ENCODE results near the gene PROM2.

The PROM2 gene

DNA sequence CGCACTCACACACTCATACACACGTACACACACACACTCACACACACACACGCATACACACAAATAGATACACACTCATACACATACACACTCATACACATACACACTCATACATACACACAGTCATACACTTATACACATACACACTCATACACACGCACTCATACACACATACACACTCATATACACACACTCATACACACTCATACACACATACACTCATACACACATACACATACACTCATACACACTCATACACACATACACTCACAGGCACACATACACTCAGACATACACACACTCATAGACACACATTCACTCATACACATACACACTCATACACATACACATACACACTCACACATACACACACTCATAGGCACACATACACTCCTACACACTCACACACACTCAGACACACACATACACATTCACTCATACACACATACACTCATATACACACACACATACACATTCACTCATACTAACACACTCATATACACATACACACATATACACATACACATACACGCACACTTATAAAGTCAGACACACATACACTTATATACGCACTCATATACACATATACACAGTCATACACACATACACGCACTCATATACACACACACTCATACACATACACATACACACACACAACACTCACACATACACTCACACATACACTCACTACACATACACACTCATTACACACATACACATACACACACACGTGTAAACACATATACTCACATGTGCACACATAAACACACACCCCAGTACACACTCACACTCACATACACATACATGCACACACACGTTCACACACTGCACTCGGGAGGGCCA is 51.6 kb downstream of the PROM2 start:
- DNase-seq = no peak

DNA sequence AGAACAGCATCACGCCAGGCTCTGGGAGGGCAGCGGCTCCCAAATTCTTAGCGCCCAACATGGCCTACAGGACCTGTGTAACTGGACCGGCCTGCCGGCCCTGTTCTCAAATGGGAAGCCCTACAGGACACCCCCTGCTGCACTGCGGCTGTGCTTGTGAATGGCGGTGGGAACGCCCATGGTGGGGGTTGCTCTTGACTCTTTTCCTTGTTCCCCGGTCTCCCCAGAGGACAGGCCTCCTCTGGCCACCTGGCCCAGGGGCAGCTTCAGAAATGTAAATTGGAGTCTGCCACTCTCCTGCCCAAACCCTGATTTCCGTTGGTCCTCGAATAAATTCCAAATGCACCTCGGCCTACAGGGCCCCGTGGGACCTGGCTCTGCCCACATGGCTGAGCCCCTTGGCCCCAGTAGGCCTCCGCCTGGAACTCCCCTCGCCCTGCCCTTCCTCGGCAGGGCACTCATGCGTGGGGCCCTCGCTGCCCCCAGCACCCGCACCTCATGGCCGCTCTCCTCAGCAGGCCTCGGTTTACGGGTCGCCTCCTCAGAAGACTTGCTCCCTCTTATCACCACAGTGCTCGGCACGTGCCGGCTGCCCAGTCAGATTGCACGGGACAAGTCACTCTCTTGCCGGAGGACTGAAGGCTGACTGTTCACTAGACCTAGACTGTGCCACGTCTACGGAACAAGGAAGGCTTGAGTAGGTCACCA is 52.3 kb downstream of the PROM2 start:
- DNase-seq = no peak

DNA sequence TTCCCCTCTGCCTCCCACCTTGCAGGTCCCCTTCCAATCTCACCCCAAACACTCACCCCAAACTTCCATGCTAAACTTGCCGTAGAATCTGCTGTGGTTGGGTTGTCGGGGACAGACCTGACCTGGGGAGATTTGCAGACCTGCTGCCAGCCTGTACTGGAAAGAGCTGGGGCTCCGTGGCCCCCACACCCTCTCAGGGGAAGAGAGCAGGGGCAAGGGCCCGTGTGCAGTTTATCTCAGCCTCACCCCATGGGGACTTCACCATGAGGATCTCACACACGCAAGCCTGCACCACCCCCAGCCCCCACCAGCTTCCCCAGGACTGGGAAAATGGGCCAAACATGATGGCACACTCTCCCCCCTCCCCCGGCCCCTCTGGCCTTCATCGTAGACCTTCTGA is 53.6 kb downstream of the PROM2 start:
- no peak for DNase-seq

DNA sequence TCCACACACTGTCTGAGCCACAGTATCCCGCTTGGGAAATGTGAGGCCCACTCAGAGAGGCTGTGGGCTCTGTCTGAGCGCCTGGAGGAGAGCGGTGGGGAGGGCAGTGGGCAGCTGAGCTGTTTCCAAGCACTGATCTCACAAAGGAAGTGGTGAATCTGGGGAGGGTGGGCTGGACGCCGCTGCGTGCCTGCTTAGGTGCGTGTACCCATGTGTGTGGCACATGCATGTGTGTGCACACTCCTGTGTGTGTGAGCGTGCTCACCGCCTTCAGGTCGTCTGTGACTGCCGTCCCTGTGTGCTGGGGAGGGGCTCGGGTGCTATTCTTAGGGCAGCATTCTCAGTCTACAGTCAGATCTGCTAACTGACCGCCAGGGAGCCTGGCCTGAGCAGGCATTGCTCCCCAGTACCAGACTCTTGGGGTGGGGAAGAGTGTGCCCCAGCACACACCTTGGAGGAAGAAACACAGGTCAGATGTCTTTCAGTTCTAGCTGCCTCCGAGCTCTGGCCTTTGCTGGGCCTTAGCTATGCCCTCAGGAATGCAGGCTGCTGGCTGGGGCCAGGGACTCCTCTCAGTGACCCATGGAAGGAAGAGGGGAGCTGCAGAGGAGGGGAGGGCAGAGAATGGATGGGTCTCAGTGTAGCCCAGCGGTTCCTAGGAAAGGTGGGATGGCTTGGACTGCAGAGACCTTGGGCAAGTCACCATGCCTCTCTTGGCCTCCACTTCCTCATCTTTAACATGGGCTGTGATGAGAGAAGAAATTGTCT is 54.3 kb downstream of the PROM2 start:
- no peak for DNase-seq

DNA sequence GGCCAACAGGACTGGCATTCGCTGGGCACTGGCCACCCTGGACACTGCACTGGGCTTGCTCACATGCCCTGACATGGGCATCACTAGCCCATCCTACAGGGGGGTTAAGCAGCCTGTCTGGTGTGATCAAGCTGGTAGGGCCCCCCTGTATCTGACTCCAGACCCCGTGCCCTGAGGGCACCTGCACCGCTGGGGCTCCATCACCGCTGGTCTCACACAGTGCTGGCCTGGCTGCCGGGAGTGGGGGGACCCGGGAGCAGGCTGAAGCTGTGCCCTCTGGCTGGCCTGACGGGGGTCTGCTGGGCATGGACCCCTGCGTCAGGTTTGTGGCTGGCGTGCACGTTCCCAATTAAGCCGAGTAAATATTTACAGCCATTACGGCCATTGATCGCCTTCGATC is 55.2 kb downstream of the PROM2 start:
- DNase-seq = no peak

DNA sequence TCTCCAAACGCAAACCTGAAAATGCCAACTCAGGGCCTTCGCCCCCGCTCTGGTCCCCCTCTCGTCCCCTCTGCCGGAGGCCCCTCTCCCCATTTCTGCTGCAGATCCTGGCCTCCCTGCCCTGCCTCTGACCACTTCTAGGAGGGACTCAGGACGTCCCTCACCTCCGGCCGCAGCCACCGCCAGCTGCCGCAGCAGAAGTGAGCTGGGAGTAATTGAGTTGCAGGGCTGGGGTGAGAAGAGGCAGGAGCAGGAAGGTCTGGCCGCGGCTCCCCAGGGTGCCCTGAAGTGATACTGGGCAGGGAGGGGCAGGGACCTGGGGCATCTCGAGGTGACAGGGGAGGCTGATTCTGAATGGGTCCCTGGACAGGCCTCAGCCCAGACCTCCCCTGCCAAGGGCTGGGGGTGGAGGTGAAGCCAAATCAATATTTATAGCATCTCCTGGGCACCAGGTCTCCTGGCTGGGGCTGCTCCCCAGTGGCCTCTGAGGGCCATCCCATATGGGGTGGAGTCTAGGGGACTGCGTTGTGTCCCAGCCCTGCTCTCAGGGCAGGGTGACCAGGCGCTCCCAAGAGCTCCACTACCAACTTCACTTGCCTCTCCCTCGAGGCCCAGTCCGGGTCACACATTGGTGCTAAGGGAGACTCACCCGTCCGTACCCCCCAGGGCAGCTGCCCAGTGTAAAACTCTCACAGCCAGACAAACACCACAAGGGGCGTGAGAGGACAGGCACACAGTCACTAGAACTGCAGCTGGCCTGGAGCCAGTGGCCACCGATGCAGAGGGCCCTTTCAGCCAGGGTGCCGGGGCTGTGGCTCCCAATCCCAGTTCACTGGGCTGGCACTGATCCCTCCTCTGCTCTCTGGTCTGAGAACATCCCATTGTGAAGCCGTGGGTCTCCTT is 55.9 kb downstream of the PROM2 start:
- DNase-seq = no peak

DNA sequence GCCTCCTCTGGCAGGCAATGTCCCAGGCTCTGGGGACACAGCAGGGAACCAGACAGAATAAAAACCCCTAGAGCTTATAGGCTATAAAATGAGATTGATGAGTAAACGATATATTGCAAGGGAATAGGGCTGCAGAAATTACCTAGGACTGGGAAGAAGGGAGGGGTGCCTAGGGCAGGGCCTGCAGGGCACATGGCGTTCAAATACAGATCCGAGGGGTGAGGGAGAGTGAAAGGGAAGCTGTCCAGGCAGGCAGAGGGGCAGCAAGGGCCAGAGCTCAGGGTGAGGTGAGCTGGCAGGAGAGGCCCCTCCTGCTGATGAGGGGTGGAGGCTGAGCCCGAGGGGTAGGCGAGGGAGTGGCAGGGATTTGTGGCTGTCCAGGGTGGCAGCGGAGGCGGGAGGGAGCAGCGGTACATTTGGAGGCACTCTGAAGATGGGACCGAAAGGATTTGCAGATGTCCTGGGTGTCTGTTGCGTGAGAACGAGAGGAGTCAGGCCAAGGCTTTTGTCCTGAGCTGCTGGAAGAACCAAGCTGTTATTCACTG is 56.6 kb downstream of the PROM2 start:
- no peak for DNase-seq

DNA sequence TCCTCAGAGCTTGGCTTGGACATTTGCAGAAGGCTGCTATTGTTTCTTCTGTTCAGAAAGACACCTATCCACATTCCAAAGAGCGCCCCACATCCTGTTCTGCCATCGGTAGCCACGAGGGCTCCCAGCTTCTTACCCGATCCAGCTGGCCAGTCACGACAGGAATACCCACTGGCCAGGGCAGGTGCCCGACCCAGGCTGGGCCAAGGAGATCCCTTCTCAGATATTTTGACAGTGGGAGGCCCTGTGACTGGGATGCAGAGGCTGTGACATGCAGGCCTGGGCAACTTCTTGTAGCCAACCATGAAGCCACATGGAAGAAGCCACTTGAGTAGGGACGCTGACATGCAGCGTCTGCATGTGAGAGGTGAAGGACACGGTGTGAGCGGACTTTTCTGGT is 57.4 kb downstream of the PROM2 start:
- no peak for DNase-seq

DNA sequence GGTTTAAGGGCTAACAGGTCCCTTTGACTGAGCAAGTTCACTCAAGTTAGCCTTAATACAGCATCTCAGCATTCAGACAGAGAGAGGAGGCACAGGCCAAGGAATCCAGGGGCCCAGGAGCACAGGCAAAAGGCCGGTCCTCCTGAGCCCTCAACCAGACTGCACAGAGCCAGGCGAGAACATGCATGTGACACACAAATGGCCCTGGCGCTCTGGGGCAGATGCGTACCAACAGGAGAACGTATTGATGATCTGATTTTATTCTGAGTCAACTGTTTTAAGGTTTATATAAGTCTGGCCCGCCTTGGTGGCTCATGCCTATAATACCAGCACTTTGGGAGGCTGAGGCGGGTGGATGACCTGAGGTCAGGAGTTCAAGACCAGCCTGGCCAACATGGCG is 57.8 kb downstream of the PROM2 start:
- no peak for DNase-seq

DNA sequence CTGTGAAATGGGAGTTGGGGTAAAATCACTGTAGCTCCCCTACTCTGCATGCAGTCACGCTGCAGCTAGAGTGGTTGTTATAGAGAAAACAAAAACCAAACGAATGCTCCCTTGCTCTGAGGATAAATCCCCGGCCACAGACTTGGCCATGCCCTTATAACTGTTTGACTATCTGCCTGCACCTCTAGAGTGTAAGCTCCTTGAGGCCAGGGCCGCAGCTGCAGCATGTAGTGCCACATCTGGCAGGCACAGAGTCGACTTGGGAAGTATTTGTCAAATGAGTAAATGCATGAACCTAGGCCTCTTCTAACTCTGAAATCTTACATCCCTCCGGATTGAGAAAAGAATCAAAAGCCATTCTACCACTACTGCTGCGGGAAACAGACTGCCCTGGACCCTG is 58.8 kb downstream of the PROM2 start:
- DNase-seq = no peak

DNA sequence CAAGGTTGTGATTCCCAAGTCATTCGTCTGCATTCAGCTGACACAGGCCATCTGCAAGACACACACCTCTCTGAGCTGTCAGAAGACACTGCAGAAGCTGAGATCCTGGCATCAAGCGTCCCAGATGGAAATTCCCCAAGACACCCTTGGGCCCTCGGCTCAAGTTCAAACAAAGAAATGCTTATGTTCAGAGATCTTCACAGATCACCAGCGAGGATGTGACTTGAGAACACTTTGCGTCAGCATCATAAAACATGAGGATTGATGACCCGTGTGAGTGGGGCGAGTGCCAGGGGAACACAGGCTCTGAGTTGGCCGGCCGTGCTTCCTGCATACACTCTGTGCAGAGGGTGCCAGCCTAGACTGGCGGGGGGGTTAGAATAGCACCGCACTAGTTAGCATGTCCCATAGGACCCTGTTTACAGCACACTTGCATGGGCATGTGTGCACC is 59.7 kb downstream of the PROM2 start:
- no peak for DNase-seq

DNA sequence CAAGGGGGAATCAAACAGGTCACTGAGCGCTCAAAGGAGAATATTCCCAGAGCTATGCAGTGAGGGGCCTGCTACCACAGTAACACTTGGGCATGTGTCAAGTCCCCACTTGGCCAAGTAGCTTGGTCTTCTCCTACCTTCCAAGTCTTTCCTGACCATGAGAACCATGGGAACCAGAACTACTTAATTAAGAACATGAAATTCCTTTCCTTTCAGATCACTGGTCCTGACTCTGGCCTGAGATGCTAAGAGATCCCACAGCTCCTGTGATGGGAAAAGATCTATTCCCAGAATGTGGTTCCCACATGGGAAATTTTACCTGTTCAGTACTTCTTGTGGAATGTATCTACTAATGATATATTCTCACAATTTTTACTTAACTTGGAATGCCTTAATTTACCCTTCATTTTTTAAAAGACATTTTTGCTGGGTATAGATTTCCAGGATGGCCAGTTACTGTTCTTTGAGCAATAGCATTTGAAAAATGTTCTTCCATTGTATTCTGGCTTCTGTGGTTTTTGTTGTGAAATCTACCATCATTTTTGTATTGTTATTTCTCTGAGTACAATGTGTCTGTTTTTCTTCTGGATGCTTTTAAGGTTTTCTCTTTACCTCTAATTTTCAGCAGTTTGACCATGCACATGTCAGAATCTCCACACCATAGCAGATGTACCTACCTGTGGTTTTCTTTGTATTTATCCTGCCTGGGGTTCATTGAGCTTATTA is 60.8 kb downstream of the PROM2 start:
- no peak for DNase-seq

DNA sequence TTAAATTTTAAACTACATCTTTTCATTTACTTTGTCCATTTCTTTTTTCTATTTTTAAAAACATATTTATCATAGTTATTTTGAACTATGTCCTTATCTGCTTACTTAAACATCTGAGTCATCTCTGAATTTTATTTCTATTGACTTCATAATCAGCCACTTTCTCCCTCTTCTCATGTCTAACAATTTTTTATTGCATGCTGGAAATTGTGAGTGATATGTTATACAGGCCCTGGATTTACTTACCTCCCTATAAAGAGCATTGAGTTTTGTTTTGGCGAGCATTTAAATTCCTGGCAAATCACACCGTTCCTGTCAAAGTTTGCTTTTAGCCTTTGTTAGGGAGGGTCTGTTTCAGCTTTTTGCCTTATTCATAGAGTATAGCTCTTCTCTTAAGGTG is 62.2 kb downstream of the PROM2 start:
- no peak for DNase-seq

DNA sequence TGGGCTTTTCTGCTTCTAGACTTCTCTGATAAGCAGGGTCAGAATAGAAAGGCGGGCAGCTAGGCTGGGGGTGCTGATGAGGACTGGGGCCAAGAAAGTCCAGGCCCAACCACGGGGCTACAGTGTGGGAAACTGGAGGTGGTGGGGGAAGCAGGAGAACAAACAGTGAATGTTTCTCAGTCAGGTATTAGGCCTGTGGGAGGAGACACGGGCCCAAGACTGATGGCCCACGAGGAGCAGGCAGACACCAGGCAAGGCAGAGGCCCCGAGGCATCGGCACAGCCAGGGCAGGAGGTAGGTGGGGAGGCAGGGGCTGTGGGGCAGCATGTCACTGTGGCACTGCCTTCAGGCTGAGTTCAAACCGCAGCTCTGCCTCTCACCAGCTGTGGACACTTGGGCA is 63.6 kb downstream of the PROM2 start:
- no peak for DNase-seq

Measured in MV-4-11 (cell line).